ENCODE measurements around the gene ADARB2.
"Not testable (repeated sequence)": the region's sequence is repeated elsewhere in the genome, so short reads cannot be mapped to it uniquely, and the experiment has no call there.

The ADARB2 gene

GRCh38 chr10:1331560-1331959 lies 405.8 kb downstream of the ADARB2 start:
- H3K4me3 ChIP-seq (ENCODE audit: low read depth, low read length) = no peak overlapping the region
- TF ChIP-seq CTCF (IDR thresholded peaks at IDR 0.05; ENCODE audit: borderline replicate concordance, insufficient read depth, low read depth, low read length) = no peak

- H3K4me3 ChIP-seq (ENCODE audit: low read depth, low read length) = no peak overlapping the region
- TF ChIP-seq CTCF (IDR thresholded peaks at IDR 0.05; ENCODE audit: borderline replicate concordance, insufficient read depth, low read depth, low read length) = no peak
Measured at GRCh38 chr10:1329622-1330021, 407.7 kb downstream of the ADARB2 start.

- TF ChIP-seq CTCF (IDR thresholded peaks at IDR 0.05; ENCODE audit: borderline replicate concordance, insufficient read depth, low read depth, low read length) = no peak
- no peak overlapping the region for H3K4me3 ChIP-seq (ENCODE audit: low read depth, low read length)
Measured at GRCh38 chr10:1328981-1329614, 408.2 kb downstream of the ADARB2 start.

GRCh38 chr10:1328161-1328823 lies 409.0 kb downstream of the ADARB2 start:
- no peak for TF ChIP-seq CTCF (IDR thresholded peaks at IDR 0.05; ENCODE audit: borderline replicate concordance, insufficient read depth, low read depth, low read length)
- H3K4me3 ChIP-seq (ENCODE audit: low read depth, low read length) = no peak overlapping the region

- H3K4me3 ChIP-seq (ENCODE audit: low read depth, low read length) = no peak overlapping the region
- TF ChIP-seq CTCF (IDR thresholded peaks at IDR 0.05; ENCODE audit: borderline replicate concordance, insufficient read depth, low read depth, low read length) = no peak
Measured at GRCh38 chr10:1327759-1328158, 409.6 kb downstream of the ADARB2 start.

- not testable (repeated sequence) for H3K4me3 ChIP-seq (ENCODE audit: low read depth, low read length)
Measured at GRCh38 chr10:1326514-1326913, 410.8 kb downstream of the ADARB2 start.

GRCh38 chr10:1324903-1325302 lies 412.4 kb downstream of the ADARB2 start:
- H3K4me3 ChIP-seq (ENCODE audit: low read depth, low read length) = no peak overlapping the region
- TF ChIP-seq CTCF (IDR thresholded peaks at IDR 0.05; ENCODE audit: borderline replicate concordance, insufficient read depth, low read depth, low read length) = no peak

Data from GM12875 (cell line).